Endothelial cell of umbilical vein (primary cell): ENCODE measurements around the gene OR51A2. TPM values are rescaled to one million over a fixed set of nuclear protein-coding genes. Genes with fewer than 3 reads are reported as not detected.

ENCODE experiments used
- BruUV-seq: library from RNA; stranded (reverse); fragments of 400-500 nt; replicated peaks from 2 replicates; lab custom pipeline; 2021; lab: Mats Ljungman, UMichigan
- CTCF ChIA-PET: fragments of 300-600, 350-600 bp; sonication (Branson Sonifier 250); formaldehyde crosslinking; loops from one replicate; lab custom pipeline; 2021; ENCODE audit warnings: antibody characterized with exemption, inconsistent platforms; lab: Charles Lee
- POLR2A ChIA-PET: fragments of 300-600, 350-600 bp; sonication (Branson Sonifier 250); formaldehyde crosslinking; loops from one replicate; lab custom pipeline; 2021; ENCODE audit warnings: antibody characterized with exemption, inconsistent platforms; lab: Charles Lee
- DNase-seq: peaks from one replicate; pipeline ENCODE4 v3.0.0-alpha.2; 2011; ENCODE audit warnings: low read depth, low spot score
- FAIRE-seq: peaks from 2 replicates; lab custom pipeline; 2011; peaks lifted over from hg19 to GRCh38; lab: Jason Lieb, UNC
- H2AFZ ChIP-seq: 2 replicates; pipeline ENCODE4 v1.6.0; 2012; ENCODE audit warnings: low read depth, low read length, control low read depth, inconsistent platforms
- H3K27ac ChIP-seq: 2 replicates; pipeline ENCODE4 v1.5.1; 2011; ENCODE audit warnings: low read depth, mild to moderate bottlenecking, control low read depth, low read length, moderate library complexity; ENCODE audit not compliant: insufficient read depth
- H3K27me3 ChIP-seq, 2 experiments: 2 replicates each; pipeline versions ENCODE4 v1.6.0 to v1.6.1; 2011; ENCODE audit warnings: low read length in 2 of 2, mixed read lengths in 1 of 2; ENCODE audit not compliant: control insufficient read depth in 2 of 2, insufficient read depth in 2 of 2
- H3K36me3 ChIP-seq, 2 experiments: 2 replicates in 1 of 2; 3 replicates in 1 of 2; pipeline ENCODE4 v1.5.1; 2011; ENCODE audit warnings: low read length in 2 of 2, mild to moderate bottlenecking in 1 of 2, moderate library complexity in 1 of 2; ENCODE audit not compliant: control insufficient read depth in 2 of 2, insufficient read depth in 2 of 2; ENCODE audit errors: extremely low read depth in 1 of 2
- H3K4me1 ChIP-seq: 3 replicates; pipeline ENCODE4 v1.5.1; 2011; ENCODE audit warnings: mild to moderate bottlenecking, low read length; ENCODE audit not compliant: control insufficient read depth, insufficient read depth; ENCODE audit errors: extremely low read depth
- H3K4me2 ChIP-seq: 2 replicates; pipeline ENCODE4 v1.6.1; 2011; ENCODE audit warnings: low read length, control low read depth, mixed read lengths; ENCODE audit not compliant: insufficient read depth
- H3K4me3 ChIP-seq, 3 experiments: fragments of 200-600 bp in 1 of 3; sonication (generic), shearing (Covaris generic) in 1 of 3; replicated peaks in 1 of 3; 2 replicates each; pipeline ENCODE4 v1.5.1; 2011 to 2016; ENCODE audit warnings: control low read depth in 3 of 3, low read length in 3 of 3, mild to moderate bottlenecking in 2 of 3, inconsistent platforms in 1 of 3, low read depth in 1 of 3, moderate library complexity in 1 of 3; ENCODE audit not compliant: insufficient read depth in 1 of 3
- H3K79me2 ChIP-seq: 2 replicates; pipeline ENCODE4 v1.6.0; 2012; ENCODE audit warnings: low read length, inconsistent platforms; ENCODE audit not compliant: control insufficient read depth, insufficient read depth
- H3K9ac ChIP-seq: replicated peaks from 2 replicates; pipeline ENCODE3; 2011; ENCODE audit warnings: low read length, control low read depth; ENCODE audit not compliant: insufficient read depth; ENCODE audit errors: extremely low read depth
- H3K9me1 ChIP-seq: replicated peaks from 3 replicates; pipeline ENCODE4 v1.6.0; 2011; ENCODE audit warnings: mild to moderate bottlenecking, low read length; ENCODE audit not compliant: control insufficient read depth, insufficient read depth; ENCODE audit errors: extremely low read depth
- H3K9me3 ChIP-seq: replicated peaks from 2 replicates; pipeline ENCODE4 v1.5.1; 2012; ENCODE audit warnings: low read length, inconsistent platforms; ENCODE audit not compliant: control insufficient read depth, insufficient read depth
- H4K20me1 ChIP-seq: replicated peaks from 2 replicates; pipeline ENCODE3; 2011; ENCODE audit warnings: mild to moderate bottlenecking, low read length; ENCODE audit not compliant: control insufficient read depth, insufficient read depth; ENCODE audit errors: extremely low read depth
- CTCF ChIP-seq, 2 donors: IDR thresholded peaks; 1 replicate in 1 of 2; 2 replicates in 1 of 2; pipeline ENCODE4 v1.5.1; 2011; ENCODE audit warnings: low read length in 2 of 2, mild to moderate bottlenecking in 2 of 2, moderate library complexity in 2 of 2, control low read depth in 1 of 2, inconsistent platforms in 1 of 2, low read depth in 1 of 2; ENCODE audit not compliant: insufficient read depth in 1 of 2; ENCODE audit errors: extremely low read depth in 1 of 2
- EZH2 ChIP-seq: IDR thresholded peaks from 2 replicates; pipeline ENCODE4 v1.6.1; 2012; ENCODE audit warnings: borderline replicate concordance, low read depth, mild to moderate bottlenecking, moderate library complexity, low read length, inconsistent platforms; ENCODE audit not compliant: severe bottlenecking
- FOS ChIP-seq: IDR thresholded peaks from 2 replicates; pipeline ENCODE4 v1.6.1; 2011; ENCODE audit warnings: mild to moderate bottlenecking, low read length, moderate library complexity, borderline replicate concordance; ENCODE audit not compliant: insufficient read depth
- GATA2 ChIP-seq: IDR thresholded peaks from 2 replicates; pipeline ENCODE4 v1.7.0; 2011; ENCODE audit warnings: low read depth, mild to moderate bottlenecking, moderate library complexity, mixed read lengths, low read length; ENCODE audit not compliant: insufficient read length, insufficient read depth
- JUN ChIP-seq: IDR thresholded peaks from 2 replicates; pipeline ENCODE4 v1.6.1; 2011; ENCODE audit warnings: borderline replicate concordance, low read depth; ENCODE audit not compliant: insufficient read length, insufficient read depth
- MAX ChIP-seq: IDR thresholded peaks from 2 replicates; pipeline ENCODE4 v1.6.1; 2011; ENCODE audit not compliant: insufficient read depth, insufficient read length
- MYC ChIP-seq: IDR thresholded peaks from one replicate; pipeline ENCODE4 v1.6.1; 2011; ENCODE audit warnings: mild to moderate bottlenecking, low read depth, low read length
- POLR2A ChIP-seq: IDR thresholded peaks from 2 replicates; pipeline ENCODE4 v1.6.1; 2012; ENCODE audit warnings: low read depth, mild to moderate bottlenecking, control low read depth, low read length
- POLR2AphosphoS5 ChIP-seq: IDR thresholded peaks from 2 replicates; pipeline ENCODE4 v1.6.1; 2012; ENCODE audit warnings: low read depth, mild to moderate bottlenecking, control low read depth, low read length, moderate library complexity; ENCODE audit not compliant: insufficient read depth
- dilution Hi-C: fragments of 300-500 bp; cut with MboI; formaldehyde crosslinking; loops from one replicate; pipeline ENCODE4 v1.15.0; 2019; ENCODE audit warnings: low sequenced_read_pairs; ENCODE audit not compliant: extremely low pct_ligation_motif_present
- intact Hi-C: fragments of 100-400 bp; cut with micrococcal nuclease; formaldehyde crosslinking; loops from one replicate; pipeline ENCODE4 v1.10.0; 2022
- polyA plus RNA-seq, 4 experiments: library from polyadenylated mRNA; depleted of rRNA in 3 of 4; stranded (reverse) in 3 of 4; unstranded in 1 of 4; fragments of >200 nt; gene quantifications; 2 replicates each; pipeline versions ENCODE4 v1.2.1 to v1.2.3, GENCODE V29; 2011 to 2012; ENCODE audit warnings: missing spikeins in 1 of 4
- total RNA-seq: library from RNA; stranded (reverse); gene quantifications from 2 replicates; pipeline ENCODE4 v1.2.3, GENCODE V29; 2021

The OR51A2 gene
- total and polyA plus RNA-seq, 2 donors (not counting 3 experiments of a cell fraction or from before 2014, with no cell fraction given), result not detected

GRCh38 chr11:4960877-4961276 lies 5.4 kb upstream of the OR51A2 start:
- no peak for TF ChIP-seq EZH2
- no peak for TF ChIP-seq MAX
- peak; percentile 27 for TF ChIP-seq JUN
- no peak for TF ChIP-seq CTCF (IDR thresholded peaks at IDR 0.05; ENCODE audit: extremely low read depth in 1 of 2, insufficient read depth in 1 of 2, low read depth in 1 of 2, low read length in 2 of 2)
- no peaks in the 10 kb centered on the region for H3K9me3 ChIP-seq
- no peak overlapping the region for H3K27ac ChIP-seq
- dilution Hi-C loops, result no loop called here
- intact Hi-C loops, result no loop called here
- no peak overlapping the region for H3K9ac ChIP-seq
- ChIA-PET CTCF (no interaction called here), POLR2A (no interaction called here)
- no peak overlapping the region for H2AFZ ChIP-seq
- no peaks in the 10 kb centered on the region for H4K20me1 ChIP-seq
- H3K79me2 ChIP-seq, result no peaks in the 10 kb centered on the region
- H3K4me3 ChIP-seq, result no peak overlapping the region
- FAIRE-seq, result no peak
- H3K36me3 ChIP-seq, result no peaks in the 10 kb centered on the region
- BruUV-seq, result no TSS peak
- H3K4me1 ChIP-seq, result no peaks in the 10 kb centered on the region
- no peak for DNase-seq
- H3K9me1 ChIP-seq, result no peaks in the 10 kb centered on the region
- H3K27me3 ChIP-seq, result no peaks in the 10 kb centered on the region
- no peak overlapping the region for H3K4me2 ChIP-seq

- Histone ChIP-seq H3K9me1 (no peaks in the 10 kb centered on the region), H3K27me3 (no peaks in the 10 kb centered on the region), H3K36me3 (no peaks in the 10 kb centered on the region), H3K4me2 (no peak overlapping the region), H3K27ac (no peak overlapping the region), H3K9me3 (no peaks in the 10 kb centered on the region), H4K20me1 (no peaks in the 10 kb centered on the region), H3K9ac (no peak overlapping the region), H2AFZ (no peak overlapping the region), H3K4me3 (no peak overlapping the region), H3K4me1 (no peaks in the 10 kb centered on the region), H3K79me2 (no peaks in the 10 kb centered on the region)
- dilution Hi-C loops (no loop called here), intact Hi-C loops (no loop called here)
- TF ChIP-seq JUN, result no peak
- no peak for TF ChIP-seq MYC
- no peak for TF ChIP-seq POLR2A
- TF ChIP-seq MAX, result no peak
- TF ChIP-seq GATA2, result no peak
- TF ChIP-seq FOS, result no peak
- no peak for TF ChIP-seq EZH2
- TF ChIP-seq CTCF (IDR thresholded peaks at IDR 0.05; ENCODE audit: extremely low read depth in 1 of 2, insufficient read depth in 1 of 2, low read depth in 1 of 2, low read length in 2 of 2), result no peak
- TF ChIP-seq POLR2AphosphoS5, result no peak
- DNase-seq, result no peak
- ChIA-PET CTCF (no interaction called here), POLR2A (no interaction called here)
- FAIRE-seq, result no peak
- no TSS peak for BruUV-seq
These were observed 1.9 kb upstream of the OR51A2 start for GRCh38 chr11:4957396-4957795.
